ENCODE measurements around the gene KAT2B.

Gene KAT2B

GRCh38 chr3:20101041-20101440, 60.8 kb downstream of the KAT2B start:
- no peak for DNase-seq

- DNase-seq = no peak
Observed at GRCh38 chr3:20103731-20104130, 63.5 kb downstream of the KAT2B start.

GRCh38 chr3:20104167-20104661, 64.0 kb downstream of the KAT2B start:
- DNase-seq = peak; percentile 31

- no peak for DNase-seq
Observed at GRCh38 chr3:20105513-20106280, 65.5 kb downstream of the KAT2B start.

- DNase-seq = no peak
Observed at GRCh38 chr3:20107722-20108121, 67.5 kb downstream of the KAT2B start.

- no peak for DNase-seq
Observed at GRCh38 chr3:20108869-20109268, 68.6 kb downstream of the KAT2B start.

GRCh38 chr3:20110826-20111225, 70.6 kb downstream of the KAT2B start:
- DNase-seq = no peak

GRCh38 chr3:20111836-20112235, 71.6 kb downstream of the KAT2B start:
- DNase-seq = no peak

GRCh38 chr3:20121088-20121487, 80.8 kb downstream of the KAT2B start:
- no peak for DNase-seq

- no peak for DNase-seq
Observed at GRCh38 chr3:20123131-20123652, 82.9 kb downstream of the KAT2B start.

- no peak for DNase-seq
Observed at GRCh38 chr3:20125289-20125688, 85.0 kb downstream of the KAT2B start.

GRCh38 chr3:20125897-20126296, 85.7 kb downstream of the KAT2B start:
- DNase-seq = no peak

GRCh38 chr3:20128358-20128757, 88.1 kb downstream of the KAT2B start:
- DNase-seq = no peak

- DNase-seq = no peak
Observed at GRCh38 chr3:20130106-20130505, 89.9 kb downstream of the KAT2B start.

- no peak for DNase-seq
Observed at GRCh38 chr3:20136231-20136630, 96.0 kb downstream of the KAT2B start.

- DNase-seq = no peak
Observed at GRCh38 chr3:20137647-20138046, 97.4 kb downstream of the KAT2B start.

- DNase-seq = no peak
Observed at GRCh38 chr3:20140881-20141280, 100.6 kb downstream of the KAT2B start.

GRCh38 chr3:20141316-20141715, 101.1 kb downstream of the KAT2B start:
- DNase-seq = no peak

GRCh38 chr3:20141851-20142250, 101.6 kb downstream of the KAT2B start:
- DNase-seq = no peak

GRCh38 chr3:20142517-20142916, 102.3 kb downstream of the KAT2B start:
- no peak for DNase-seq

GRCh38 chr3:20143519-20143918, 103.3 kb downstream of the KAT2B start:
- no peak for DNase-seq

GRCh38 chr3:20145874-20146273, 105.6 kb downstream of the KAT2B start:
- DNase-seq = no peak

- no peak for DNase-seq
Observed at GRCh38 chr3:20146301-20146700, 106.1 kb downstream of the KAT2B start.

- DNase-seq = no peak
Observed at GRCh38 chr3:20147361-20147760, 107.1 kb downstream of the KAT2B start.

- DNase-seq = no peak
Observed at GRCh38 chr3:20148466-20148865, 108.2 kb downstream of the KAT2B start.
